Body of pancreas (tissue), 4 donors: ENCODE results near the gene YJU2.

ENCODE experiments used
- POLR2A ChIP-seq, 3 donors: fragments of 450-650 bp; IDR thresholded peaks; one replicate each; pipeline ENCODE4 v1.6.1; 2016; ENCODE audit warnings: antibody characterized with exemption in 3 of 3, mild to moderate bottlenecking in 2 of 3
- TF ChIP-seq, protein P1 (sequence below), 7 experiments: fragments of 450-650 bp in 4 of 7; fragments of 200-600 bp in 3 of 7; sonication (generic) in 3 of 7; IDR thresholded peaks; one replicate each; pipeline ENCODE4 v1.5.1; 2016 to 2019; ENCODE audit warnings: antibody characterized with exemption in 7 of 7

DNA sequence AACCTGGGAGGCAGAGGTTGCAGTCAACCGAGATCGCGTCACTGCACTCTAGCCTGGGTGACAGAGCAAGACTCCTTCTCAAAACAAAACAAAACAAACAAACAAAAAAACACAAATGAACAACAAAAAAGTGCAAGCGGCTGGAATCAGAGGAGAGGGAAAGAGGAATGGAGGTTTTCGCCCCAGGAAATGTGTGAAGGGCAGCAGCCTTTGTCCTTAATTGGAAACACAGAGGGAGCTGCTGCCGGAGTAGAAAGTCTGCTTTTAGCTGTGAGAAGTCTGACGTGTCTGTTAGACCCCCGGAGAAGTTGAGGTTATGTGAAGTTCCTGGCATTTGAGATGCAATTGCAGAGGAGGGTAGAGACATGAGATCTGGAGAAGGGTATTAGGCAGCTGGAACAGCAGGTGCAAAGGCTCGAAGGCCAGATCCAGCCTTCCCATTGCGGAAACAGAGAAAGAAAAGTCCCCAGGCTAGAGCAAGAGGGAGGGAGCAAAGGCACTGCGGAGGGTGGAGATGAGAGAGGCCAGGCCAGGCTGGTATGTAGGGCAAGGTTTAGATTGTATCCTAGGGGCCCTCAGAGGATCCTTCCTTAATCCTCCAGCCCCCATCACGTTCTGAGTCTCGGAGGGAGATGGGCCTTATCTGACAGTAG lies 54.8 kb downstream of the YJU2 start:
- TF ChIP-seq, protein P1, sequence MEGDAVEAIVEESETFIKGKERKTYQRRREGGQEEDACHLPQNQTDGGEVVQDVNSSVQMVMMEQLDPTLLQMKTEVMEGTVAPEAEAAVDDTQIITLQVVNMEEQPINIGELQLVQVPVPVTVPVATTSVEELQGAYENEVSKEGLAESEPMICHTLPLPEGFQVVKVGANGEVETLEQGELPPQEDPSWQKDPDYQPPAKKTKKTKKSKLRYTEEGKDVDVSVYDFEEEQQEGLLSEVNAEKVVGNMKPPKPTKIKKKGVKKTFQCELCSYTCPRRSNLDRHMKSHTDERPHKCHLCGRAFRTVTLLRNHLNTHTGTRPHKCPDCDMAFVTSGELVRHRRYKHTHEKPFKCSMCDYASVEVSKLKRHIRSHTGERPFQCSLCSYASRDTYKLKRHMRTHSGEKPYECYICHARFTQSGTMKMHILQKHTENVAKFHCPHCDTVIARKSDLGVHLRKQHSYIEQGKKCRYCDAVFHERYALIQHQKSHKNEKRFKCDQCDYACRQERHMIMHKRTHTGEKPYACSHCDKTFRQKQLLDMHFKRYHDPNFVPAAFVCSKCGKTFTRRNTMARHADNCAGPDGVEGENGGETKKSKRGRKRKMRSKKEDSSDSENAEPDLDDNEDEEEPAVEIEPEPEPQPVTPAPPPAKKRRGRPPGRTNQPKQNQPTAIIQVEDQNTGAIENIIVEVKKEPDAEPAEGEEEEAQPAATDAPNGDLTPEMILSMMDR (IDR thresholded peaks at IDR 0.05) = no peak
- no peak for TF ChIP-seq POLR2A (IDR thresholded peaks at IDR 0.05)
